Mucosa of descending colon (tissue), 3 donors: Measurements from ENCODE around the gene MAFG. TPM values are rescaled to one million over a fixed set of nuclear protein-coding genes. Genes with fewer than 3 reads are reported as not detected.

Experiments used
- ATAC-seq: fragments of 200-7000 bp; cut with Tn5 transposase; one replicate; pipeline ENCODE4 v1.9.1; 2020; ENCODE audit warnings: mild to moderate bottlenecking, moderate library complexity
- DNase-seq, 3 donors: peaks; one replicate each; pipeline ENCODE4 v3.0.0-alpha.2; 2020
- H3K36me3 ChIP-seq: fragments of 200-600 bp; one replicate; pipeline ENCODE4 v1.8.0; 2021; ENCODE audit warnings: low read depth, mild to moderate bottlenecking
- H3K4me1 ChIP-seq: fragments of 200-600 bp; one replicate; pipeline ENCODE4 v1.8.0; 2021; ENCODE audit warnings: low read depth, mild to moderate bottlenecking
- H3K4me3 ChIP-seq: fragments of 200-600 bp; one replicate; pipeline ENCODE4 v1.8.0; 2021; ENCODE audit warnings: mild to moderate bottlenecking
- H3K9me3 ChIP-seq: fragments of 200-600 bp; one replicate; pipeline ENCODE4 v1.8.0; 2021; ENCODE audit warnings: mild to moderate bottlenecking
- intact Hi-C, 2 donors: fragments of 100-400 bp; cut with DNase I in 1 of 2; cut with micrococcal nuclease in 1 of 2; formaldehyde crosslinking; loops; one replicate each; pipeline versions ENCODE4 v1.11.0 to v1.11.1; 2022; cut with DNase I, micrococcal nuclease
- total RNA-seq, 3 donors: library from RNA; stranded (reverse); fragmentation: NEBNext Ultra II Directional in 2 of 3; extraction: Animal tissue kit (Norgen Biotek cat#: 25700) in 2 of 3; gene quantifications; one replicate each; pipeline versions ENCODE4 v1.2.1 to v1.2.4, GENCODE V29; 2021 to 2023
- TF ChIP-seq, protein P1 (sequence below): fragments of 200-600 bp; IDR thresholded peaks from one replicate; pipeline ENCODE4 v1.8.0; 2022; ENCODE audit warnings: antibody characterized with exemption, mild to moderate bottlenecking
- donor health status: DM: no; HTN: no; CAD: no; lungs with moderate emphysema.
- donor health status: DM: no; HTN: no; CAD: no.
- donor health status: DM: no; HTN: yes; CAD: no.

Gene MAFG
- total RNA-seq, 3 donors from 2014 or later, result 17.4 to 34.0 (median 21.1) TPM

DNA sequence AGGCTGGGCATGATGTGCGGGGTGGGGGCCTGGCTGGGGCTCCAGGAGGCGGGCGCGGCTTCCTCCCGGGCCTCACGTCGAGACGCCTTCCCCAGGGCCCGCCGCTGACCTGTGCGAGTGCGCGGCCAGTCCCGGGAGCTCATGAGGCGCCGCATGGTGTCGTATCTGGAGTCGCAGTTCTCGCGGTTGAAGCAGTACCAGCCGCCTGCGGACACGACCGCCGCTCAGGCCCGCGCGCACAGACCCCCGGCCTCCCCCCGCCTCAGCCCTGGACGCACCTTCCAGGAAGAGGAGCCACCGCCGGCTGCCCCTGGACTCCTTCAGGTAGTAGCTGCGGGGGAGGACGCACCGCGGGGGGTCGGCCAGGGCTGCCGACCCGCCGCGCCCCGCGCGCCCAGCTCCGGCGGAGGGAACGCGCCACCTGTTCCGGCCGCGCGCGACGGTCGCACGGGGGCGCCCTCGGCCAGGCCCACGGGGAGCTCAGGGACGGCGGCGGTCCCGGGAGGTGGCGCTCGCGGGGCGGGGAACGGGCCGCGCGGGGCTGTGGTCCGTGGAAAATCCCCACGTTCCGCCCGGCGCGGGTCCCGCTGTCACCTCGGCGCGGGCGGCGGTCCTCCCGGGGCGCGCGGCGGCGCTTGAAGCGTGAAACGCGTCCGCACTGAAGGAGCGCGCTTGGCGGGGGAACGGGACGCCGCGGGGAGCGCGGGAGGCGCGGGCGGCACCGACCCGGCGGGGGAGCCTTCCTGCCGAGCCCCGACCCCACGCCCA is 32.0 kb upstream of the MAFG start:
- DNase-seq (peak; percentile 73 to 86 (median 83)), ATAC-seq (peak; percentile 93)
- Histone ChIP-seq H3K9me3 (no peaks in the 10 kb centered on the region), H3K4me3 (no peak overlapping the region), H3K4me1 (peaks cover 22% of the 10 kb centered on the region), H3K36me3 (no peaks in the 10 kb centered on the region)
- TF ChIP-seq, protein P1, sequence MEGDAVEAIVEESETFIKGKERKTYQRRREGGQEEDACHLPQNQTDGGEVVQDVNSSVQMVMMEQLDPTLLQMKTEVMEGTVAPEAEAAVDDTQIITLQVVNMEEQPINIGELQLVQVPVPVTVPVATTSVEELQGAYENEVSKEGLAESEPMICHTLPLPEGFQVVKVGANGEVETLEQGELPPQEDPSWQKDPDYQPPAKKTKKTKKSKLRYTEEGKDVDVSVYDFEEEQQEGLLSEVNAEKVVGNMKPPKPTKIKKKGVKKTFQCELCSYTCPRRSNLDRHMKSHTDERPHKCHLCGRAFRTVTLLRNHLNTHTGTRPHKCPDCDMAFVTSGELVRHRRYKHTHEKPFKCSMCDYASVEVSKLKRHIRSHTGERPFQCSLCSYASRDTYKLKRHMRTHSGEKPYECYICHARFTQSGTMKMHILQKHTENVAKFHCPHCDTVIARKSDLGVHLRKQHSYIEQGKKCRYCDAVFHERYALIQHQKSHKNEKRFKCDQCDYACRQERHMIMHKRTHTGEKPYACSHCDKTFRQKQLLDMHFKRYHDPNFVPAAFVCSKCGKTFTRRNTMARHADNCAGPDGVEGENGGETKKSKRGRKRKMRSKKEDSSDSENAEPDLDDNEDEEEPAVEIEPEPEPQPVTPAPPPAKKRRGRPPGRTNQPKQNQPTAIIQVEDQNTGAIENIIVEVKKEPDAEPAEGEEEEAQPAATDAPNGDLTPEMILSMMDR, result peak; percentile 93
- intact Hi-C loops, result loop anchor here in 1 of 2 donors (5.0 kb wide), 1 partner anchor 58 kb away; no protein-coding TSS in a partner anchor

DNA sequence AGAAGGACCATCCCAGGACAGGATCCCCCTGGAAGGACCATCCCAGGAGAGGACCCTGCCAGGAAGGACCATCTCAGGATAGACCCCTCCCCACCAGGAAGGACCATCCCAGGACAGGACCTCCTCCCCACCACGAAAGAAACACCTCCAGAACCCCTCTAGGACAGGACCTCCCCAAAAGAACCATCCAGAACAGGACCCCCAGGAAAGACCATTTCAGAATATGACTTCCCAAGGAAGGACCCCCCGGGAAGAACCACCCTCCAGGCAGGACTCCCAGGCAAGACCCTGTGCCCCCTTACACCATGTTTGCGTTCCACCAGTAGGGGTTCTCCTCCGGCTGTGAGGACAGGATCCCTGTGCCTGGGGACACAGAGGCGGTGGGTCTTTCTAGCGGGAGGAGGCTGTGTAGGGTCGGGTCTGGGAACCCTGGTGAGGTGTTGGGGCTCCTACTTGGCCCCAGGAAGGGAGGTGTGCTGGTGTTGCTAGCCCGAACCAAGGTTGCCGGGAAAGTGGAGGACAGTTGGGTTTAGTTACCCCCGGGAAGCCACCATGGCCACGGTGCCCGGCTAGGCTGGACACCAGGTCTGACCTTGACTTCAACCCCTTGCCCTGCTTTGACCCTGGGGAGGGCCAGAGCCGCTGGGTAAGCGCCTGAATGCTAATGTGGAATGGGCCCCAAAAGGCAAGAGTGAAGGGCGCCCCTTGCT is 31.3 kb upstream of the MAFG start:
- intact Hi-C loops, result no loop called here
- no peak for ATAC-seq

DNA sequence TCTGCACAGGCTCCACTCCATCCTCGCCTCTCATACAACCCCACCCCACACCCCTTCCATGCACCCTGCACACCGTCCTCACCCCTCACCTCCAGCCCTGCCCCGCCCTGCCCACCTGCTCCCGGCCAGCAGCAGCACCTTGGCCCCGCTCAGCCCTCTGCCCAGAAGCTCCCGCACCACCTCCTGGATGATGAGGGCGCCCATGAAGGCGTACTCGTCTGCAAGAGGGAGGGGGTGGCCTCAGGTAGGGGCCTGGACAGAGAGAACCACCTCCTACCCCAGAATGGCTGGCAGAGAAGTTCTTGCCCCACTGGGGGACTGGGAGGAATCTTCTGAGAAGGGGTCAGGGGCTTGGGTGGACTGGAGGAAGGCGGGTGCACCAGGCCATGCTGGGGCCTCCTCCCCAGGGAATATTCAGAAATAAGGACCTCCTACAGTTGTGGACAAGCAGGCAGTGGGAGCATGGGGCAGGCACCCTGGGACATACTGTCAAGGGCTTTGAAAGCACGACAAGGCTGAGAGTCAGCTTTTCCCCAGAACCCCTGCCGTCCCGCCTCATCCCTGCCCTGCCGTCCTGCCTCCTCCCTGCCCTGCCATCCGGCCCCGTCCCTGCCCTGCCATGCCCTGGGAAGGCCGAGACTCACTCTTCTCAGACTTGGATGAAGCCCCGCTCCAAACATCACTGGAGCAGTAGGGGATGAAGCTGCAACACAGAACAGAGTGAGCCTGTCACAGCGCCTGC is 30.3 kb upstream of the MAFG start:
- intact Hi-C loops, result no loop called here
- Histone ChIP-seq H3K36me3 (no peaks in the 10 kb centered on the region), H3K4me3 (no peak overlapping the region), H3K9me3 (no peaks in the 10 kb centered on the region), H3K4me1 (peaks cover 22% of the 10 kb centered on the region)
- TF ChIP-seq, protein P1, result no peak
- ATAC-seq (no peak), DNase-seq (no peak)

More for the DNA sequence above, 31.3 kb upstream of the MAFG start:
- Histone ChIP-seq H3K4me1 (peaks cover 22% of the 10 kb centered on the region), H3K4me3 (no peak overlapping the region), H3K36me3 (no peaks in the 10 kb centered on the region), H3K9me3 (no peaks in the 10 kb centered on the region)
- DNase-seq, result no peak
- TF ChIP-seq, protein P1, result no peak

DNA sequence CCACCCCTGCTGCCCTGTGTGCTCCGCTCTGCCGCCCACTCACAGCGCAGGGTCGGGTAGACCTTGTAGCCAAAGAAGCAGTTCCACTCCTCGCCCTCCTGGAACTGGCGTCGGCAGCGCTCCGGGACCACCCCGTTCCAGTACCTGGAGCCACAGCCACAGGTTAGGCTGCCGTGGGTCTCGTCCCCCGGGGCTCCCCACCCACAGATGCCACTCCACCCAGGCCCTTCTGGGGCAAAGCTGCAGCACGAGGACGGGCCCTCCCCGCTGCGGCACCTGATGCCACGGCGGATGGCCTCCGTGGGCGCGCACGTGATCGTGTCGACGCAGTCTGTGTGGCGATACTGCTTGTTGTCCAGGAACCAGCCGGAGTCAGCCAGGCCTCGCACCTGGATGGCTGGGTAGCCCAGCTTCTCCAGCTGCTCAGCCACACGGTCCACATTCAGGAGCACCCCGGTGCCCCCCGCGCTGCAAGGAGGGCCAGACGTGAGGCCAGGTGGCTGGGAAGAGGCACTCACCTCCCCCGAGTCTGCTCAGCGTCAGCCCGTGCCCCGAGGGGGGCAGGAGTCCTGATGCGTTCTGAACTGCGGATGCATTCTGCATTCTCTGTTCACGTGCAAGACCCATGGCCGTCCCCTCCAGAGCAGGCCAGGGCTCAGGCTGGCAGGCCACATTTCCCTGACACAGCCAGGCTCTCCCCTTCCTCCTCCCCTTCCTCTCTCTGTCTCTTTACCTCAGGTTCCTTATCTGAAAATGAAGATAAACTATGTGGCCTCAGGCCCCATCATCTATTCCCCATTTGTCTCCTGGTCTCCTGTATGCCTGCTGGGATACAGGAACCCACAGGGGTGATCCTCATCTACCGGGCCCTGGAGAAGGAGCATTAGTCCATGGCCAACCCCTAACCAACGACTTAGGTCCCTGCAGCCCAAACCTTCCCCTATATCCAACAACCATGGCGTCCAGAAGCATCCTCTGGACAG is 29.4 kb upstream of the MAFG start:
- Histone ChIP-seq H3K4me3 (no peak overlapping the region), H3K36me3 (no peaks in the 10 kb centered on the region), H3K4me1 (peaks cover 22% of the 10 kb centered on the region), H3K9me3 (no peaks in the 10 kb centered on the region)
- ATAC-seq (no peak), DNase-seq (no peak)
- intact Hi-C loops, result no loop called here
- TF ChIP-seq, protein P1, result no peak
